Germinal center (tissue), 1 donor: Measurements from ENCODE around the gene CERS6.

ENCODE experiments used
- DNase-seq: peaks from one replicate; pipeline ENCODE4 v3.0.0; 2012; ENCODE audit warnings: mixed read lengths, low spot score

CERS6 gene

DNA sequence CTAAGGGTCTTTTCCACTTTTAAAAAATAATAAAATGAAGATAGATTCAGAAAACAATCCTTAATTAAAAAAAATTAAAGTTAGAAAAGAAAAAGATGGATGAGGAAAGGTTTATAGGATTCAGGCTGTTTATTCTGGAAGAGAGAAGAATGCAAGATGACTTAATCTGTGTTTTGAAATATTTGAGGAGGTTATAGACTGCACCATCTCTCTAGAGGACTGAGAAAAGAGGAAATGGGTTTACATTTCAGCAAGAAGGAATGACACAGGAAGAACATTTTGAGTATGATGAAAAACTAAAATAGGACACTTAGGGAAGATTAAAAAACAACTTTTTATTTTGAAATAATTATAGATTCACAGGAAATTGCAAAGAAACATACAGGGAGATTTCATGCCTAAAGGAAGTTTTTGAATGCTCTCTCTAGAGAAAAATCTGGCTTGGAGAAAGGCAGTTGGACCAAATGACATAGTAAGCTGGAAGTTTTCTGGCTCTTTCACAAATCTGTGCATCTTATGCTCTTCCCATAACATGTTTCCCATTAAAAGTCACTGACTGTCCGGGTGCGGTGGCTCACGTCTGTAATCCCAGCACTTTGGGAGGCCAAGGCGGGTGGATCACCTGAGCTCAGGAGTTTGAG is 75.0 kb downstream of the CERS6 start:
- no peak for DNase-seq

DNA sequence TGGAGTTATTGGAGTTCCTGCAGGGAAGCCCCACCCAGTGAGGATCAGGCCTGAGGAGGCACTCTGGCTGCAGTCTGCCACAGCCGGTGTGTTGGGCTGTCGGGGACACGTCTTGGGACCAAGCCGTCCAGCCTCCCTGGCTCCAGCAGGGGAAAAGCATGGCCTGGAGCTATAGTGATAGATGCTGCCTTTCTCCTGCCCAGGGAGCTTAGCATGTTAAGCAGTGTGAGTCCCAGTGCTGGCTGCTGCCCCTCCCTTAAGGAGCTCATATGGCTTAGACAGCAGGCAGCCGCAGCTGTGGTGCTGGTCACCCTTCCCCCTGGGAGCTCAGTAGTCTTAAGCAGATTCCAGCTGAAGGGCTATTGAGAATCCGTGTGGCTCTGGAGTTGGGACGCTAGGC is 78.9 kb downstream of the CERS6 start:
- DNase-seq = no peak

DNA sequence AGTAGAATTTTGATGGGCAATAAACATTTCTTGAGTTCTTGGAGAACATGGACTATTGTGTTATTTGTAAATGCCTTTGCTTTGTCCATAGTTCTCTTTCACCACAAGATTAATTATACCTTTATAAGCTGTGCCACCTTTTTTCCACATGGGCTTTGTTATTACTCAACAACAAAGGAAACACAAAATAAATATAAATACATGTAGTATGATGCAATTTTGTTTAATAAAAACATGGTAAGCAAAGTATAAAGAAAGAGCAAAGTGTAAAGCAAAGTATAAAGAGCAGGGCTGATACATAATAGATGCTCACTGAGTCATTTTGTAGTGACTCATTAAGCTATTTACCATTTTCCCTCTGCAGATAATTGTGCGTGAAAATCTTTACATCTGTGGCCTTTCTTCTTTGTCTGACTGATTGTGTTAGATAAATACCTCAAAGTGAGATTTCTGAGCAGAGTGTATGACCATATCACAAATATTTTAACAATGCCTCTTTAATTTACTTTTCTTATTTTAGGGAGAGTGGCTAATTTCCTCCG is 80.9 kb downstream of the CERS6 start:
- DNase-seq = no peak

DNA sequence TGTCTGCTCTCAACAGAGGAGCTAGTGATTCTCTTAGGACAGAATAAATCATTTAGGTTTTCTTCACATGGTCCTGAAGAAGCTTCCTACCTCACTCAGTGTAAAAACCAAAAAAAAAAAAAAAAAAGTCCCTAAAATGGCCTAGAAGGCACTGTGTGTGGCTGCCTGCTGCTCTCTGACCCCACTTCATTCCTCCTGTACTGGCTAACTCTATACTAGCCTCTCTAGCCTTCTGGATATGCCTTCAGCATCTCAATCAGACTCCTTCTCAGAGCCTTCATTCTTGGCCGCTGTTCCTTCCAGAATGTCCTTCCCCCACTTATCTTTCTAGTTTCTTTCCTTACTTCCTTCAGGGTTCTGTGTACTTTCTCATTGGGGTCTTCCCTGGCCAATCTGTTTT is 82.1 kb downstream of the CERS6 start:
- DNase-seq = no peak

DNA sequence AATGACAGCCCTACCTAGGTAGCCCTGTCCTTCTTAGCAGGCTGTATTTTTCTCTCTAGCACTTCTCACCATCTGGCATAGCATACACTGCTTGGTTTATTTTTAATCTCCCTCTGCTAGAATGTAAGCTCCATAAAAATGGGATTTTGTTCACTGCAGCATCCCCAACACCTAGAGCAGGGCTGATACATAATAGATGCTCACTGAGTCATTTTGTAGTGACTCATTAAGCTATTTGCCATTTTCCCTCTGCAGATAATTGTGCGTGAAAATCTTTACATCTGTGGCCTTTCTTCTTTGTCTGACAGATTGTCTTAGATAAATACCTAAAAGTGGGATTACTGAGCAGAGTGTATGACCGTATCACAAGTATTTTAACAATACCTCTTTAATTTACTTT is 82.5 kb downstream of the CERS6 start:
- DNase-seq = no peak

DNA sequence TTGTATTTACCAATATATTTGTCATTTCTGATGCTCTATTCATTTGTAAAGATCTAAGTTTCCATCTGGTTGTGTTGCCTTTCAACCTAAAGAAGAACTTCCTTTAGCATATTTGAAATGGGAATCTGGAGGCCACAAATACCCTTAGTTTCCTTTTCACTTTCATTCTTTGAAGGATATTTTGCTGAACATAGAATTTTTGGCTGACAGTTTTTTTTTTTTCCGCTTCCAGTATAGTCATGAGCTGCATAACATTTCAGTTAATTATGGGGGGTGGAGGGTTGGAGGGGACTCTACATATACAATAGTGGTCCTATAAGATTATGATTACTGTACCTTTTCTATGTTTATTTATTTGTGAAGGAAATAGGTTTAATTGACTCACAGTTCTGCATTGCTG is 83.9 kb downstream of the CERS6 start:
- DNase-seq = no peak

DNA sequence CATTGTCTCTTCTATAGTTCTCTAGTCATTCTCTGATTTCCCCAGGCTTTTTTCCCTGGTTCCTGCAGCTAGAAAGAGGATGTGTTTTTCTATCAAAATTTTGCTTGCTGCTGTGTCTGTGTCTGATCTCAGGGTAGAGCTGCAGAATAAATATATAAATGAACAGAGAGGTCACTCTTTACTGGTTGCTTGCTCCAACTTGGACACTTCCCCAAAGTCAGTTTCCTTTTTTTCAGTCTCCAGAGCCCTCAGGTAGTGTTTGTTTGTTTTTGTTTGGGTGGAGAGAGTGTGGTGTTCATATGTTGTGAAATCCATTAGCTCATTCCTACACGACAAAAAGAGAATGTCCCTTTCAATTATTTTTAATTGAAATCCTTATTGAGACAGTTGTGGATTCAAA is 85.8 kb downstream of the CERS6 start:
- DNase-seq = no peak

DNA sequence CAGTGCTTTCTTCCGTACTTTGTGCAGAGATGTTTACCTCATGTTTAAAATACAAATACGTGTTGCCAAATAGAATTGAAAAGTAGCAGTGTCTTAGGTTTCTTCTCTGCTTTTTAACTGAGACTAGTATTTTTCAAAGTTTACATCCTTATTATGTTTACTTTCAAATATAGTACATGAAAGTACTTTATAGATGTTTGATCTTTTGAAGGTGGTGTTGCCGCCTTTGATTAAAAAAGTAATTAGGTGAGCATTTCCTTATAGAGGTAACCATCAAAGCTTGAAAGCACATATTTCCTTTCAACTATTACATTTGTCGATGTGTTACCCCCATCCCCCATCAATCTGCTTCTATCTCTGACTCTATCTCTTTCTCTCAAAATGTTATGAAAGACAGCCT is 87.0 kb downstream of the CERS6 start:
- DNase-seq = no peak

DNA sequence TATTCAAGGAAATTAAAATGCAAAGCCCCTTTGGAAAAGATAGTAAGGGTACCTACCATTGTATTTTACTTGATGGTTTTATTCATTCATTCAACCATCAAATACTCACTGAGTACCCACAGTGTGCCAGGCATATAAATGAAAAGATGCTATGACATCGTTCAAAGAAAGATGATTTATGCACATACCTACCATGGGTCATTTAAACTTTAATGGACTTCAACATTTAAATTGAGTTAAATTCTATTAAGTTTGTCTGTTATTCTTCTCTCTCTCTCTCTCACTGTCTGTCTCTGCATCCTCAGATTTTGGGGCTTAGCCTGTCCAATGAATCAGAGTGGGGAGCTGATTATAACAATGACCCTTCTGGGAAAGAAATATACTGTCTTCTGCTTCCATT is 87.9 kb downstream of the CERS6 start:
- DNase-seq = no peak

DNA sequence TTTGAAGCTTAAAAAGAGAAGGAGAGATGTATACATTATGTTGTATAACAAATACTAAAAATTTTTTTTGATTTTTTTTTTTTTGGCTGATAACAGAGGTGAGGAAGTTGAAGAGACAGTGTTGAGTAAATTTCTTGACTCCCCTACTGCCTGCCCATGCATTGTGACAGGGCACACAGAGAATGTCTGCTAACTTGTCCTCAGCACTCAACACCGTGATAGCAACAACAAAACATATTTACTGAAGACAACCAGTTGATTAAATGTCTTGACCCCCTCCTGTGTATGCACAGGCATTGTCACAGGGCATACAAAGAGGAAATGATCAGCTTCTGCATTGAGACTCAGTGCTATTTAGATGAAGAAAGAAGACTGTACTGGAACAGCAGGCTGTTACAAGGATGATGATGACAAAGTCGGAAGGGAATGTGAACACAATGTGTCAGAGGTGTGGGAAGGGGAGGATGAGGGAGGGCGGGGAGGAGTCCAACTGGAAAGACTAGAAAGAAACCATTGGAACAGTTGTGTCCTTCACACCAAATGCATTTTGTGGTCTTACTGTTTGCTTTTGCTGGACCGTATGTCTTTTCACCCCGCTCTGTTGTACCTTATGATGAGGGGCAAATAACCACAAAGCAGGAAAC is 89.5 kb downstream of the CERS6 start:
- no peak for DNase-seq

DNA sequence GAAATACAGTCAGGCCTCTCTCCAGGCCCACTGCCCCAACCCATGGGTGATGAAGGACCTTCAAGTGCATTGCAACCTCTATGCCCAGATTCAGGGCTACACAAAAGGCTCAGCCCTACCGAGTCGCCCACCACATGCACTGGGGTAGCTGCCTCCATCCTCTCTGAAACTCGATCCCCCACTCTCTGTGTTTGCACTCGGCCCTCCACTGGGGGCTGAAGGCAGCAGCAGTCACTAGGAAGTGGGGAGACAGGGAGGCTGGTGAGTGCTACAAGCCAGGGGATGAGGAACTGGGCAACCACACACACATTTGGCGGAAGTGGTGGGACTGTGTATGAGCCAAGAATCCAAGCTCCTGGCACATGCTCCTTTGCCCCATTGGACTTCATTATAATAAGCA is 94.6 kb downstream of the CERS6 start:
- no peak for DNase-seq

DNA sequence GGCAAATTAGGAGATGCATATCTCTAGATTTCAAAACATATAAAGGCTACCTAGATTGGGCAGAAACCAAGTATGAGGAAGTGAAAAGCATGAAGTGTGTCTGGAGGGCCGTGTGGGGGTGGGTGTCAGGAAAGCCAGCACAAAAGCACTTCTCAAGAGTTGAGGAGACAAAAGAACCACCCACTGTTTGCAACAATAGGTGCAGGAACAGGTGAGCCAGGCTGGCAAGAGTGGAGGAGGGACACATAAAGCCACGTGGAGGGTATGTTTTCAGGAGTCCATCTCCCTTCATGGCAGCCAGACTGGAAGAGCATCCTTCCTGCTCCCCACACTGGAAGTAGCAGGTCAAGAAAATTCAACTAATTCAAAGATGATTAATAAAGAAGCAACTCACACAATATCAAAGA is 96.4 kb downstream of the CERS6 start:
- peak; percentile 39 for DNase-seq

DNA sequence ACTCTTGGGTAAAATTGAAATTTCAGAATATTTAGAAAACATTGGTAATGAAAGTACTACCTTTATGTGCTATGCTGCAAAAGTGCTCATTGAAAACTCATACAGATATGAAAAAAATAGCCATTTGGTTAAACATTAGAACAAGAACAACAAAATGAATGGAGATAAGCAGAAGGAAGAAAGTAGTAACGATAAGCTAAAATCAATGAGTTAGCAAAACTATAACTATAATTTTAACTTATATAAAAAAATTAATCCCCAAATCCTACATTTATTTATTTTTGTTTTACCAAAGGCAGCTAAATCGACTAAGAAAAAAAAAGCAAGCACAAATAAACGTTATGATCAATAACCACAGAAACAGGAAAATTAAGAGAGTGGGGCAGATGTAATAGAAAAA is 99.2 kb downstream of the CERS6 start:
- DNase-seq = no peak

DNA sequence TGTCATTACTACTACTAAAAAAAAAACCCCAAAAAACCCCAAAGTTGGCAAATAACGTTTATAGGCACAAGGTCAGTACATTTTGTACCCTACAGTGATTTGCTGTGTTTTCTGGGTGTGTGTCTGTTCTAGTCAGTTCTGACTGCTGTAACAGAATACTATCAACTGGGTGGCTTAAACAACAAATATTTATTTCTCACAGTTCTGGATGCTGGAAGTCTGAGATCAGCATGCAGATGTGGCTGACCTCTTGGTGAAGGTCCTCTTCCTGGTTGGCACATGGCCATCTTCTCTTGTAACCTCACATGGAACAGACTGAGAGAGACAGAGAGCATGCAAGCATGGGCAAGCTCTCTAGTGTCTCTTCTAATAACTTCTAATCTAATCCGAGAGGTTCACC is 103.1 kb downstream of the CERS6 start:
- DNase-seq = no peak

DNA sequence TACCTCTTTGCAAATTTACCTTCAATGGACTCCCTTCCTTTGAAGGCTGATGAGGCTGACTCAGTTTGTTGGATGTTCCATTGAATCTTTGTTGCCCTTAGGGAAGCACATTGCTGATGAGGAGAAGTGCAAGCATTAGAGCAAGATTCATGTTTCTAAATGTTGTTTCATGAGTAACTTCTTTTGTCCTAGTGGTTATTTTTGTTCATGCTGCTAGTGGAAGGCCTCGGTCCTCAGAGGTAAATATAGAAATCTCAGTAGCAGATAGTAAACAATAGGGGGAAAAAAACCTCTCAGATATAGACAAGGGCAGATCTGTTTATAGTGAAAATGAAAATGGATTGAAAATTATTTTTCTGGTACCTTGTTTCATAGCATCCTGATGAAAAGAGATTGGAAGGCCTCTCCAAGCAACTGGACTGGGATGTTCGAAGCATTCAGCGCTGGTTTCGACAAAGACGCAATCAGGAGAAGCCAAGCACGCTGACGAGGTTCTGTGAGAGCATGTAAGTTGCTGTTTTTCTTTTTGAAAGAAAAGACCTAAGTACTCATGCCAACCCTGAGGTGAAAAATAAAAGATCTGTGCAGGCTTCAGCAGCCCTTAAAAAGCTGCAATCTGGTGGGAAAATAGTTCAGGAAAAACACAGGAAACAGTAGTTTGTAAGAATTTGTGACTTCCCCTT is 104.9 kb downstream of the CERS6 start:
- no peak for DNase-seq

DNA sequence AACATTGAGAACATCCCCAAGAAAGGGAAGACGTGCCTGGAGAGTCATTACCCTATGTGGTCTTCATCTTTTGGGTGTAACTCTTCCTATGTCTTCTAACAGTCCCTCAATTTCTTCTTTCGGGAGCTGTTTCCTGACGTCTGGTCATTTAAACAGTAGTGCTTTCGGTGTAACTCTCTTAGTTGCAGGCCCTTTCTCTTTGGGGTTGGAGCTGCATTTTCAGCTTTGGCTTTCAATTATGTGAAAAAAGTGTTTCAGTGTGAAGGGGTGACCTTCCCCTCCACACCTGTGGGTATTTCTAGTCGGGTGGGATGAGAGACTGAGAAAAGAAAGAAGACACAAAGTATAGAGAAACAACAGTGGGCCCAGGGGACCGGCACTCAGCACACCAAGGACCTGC is 105.9 kb downstream of the CERS6 start:
- no peak for DNase-seq

DNA sequence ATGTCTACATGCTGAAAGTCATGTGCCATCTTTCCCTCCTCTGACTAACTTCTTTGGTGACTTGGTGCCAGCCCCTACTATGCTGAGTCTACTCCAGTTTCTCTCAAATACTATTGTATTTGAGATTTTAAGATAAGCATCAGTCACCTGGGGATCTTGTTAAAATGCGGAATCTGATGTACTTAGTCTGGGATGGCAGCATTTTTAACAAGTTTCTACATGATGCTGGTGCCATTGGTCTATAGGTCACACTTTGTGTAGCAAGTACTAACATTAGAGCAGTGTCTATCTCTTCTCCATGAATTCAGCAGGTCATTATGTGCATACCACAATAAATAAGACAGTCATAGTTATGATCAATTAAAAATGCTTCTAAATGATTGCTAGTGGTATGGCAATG is 106.9 kb downstream of the CERS6 start:
- no peak for DNase-seq

DNA sequence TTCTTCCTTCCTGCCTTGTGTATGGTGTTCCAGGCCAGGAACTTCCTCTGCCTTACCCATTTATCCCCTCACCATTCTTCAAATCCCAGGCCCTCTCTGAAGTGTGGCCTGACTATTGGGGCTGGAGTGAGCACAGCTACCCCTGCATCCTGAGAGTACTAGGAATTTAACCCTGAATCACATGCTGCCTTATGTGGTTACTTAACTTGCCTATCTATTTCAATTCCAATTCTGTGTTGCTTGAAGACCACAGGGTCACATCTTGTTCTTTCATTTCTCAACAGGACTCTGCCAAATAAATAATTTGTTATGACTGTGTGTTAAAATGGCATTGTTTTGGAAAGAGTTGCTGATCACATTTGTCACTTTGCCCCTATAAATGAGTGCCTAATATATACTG is 108.6 kb downstream of the CERS6 start:
- DNase-seq = no peak

DNA sequence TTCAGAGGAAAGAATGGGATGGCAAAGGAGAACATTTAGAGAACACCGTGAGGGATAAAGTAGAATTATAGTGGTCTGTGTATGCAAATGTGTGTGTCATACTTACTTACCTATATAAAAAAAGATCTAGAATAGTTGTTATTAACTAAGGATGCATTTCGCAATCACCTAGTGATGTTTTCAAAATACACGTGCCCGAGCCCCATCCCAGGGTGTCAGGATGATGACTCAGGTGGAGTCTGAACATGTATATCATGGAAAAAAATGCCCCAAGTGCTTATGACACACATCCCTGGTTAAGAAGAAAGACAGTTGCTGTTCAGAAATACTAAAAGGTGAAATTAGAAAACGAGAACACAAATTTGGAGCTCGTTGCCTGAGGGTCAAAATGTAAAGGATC is 109.0 kb downstream of the CERS6 start:
- DNase-seq = no peak

DNA sequence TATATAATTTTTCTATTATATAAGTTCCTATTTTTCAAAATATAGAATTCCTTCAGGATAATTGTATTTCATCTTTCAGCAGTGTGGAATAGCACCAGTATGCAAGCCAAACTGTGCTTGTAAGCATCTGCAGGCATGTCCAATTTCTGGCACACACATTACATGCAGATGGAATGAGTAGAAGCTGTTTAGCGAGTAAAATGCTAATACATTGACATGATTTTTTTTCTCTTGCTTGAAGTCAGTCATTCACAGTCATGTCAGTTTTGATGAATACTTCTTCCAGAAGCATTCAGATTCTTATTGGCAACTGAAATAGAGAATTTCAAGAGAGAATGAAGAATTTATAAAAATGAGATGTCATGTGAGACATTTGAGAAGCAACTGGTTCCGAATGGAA is 109.4 kb downstream of the CERS6 start:
- no peak for DNase-seq

DNA sequence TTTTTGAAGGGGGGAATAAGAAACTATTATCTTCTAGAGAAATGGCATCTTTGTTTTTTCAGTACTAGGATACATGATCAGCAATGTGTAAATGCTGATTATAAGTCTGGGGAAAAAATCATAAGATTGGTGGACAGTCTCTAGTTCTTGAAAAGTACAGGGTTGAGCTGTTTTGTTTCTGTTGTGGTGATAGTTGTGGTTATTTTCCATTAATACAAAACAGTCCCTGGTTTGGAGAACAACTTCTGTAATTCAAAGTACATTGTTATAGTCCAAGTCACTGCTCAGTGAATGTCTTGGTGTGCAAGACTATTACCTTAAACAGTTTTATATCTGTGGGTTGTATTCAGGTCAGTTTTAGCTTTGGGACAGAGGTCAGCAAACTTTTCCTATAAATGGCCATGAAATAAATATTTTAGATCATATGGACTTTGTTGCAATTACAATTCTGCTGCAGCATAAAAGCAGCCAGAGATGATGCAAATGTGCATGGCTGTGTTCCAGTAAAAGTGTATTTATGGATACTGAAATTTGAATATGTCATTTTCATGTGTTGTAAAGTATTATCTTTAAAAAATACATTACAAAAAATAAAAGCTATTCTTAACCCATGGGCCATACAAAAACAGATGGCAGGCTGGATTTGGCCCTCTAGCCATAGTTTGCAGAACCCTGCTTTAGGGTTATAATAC is 111.0 kb downstream of the CERS6 start:
- no peak for DNase-seq

DNA sequence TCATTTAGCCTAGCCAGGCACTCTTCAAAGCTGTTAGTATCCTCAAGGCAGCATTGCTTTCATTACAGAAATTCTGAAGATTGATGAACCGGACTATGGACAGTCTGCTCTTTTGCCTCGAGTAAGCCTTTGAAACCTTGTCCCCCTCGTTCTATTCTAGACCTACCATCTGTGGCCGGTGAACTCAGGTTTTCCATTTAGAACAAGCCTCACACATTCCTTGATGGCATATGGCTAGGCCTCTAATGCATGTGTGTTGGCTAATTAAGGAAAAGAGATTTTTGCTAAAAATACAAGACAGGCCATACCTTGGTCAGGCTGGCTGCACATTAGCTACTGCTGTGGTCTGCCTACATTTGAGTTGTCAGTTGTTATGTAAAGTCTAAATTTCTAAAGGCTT is 111.8 kb downstream of the CERS6 start:
- DNase-seq = no peak
